Endothelial cell of umbilical vein (primary cell): ENCODE data around the gene TSHZ1. TPM values are rescaled to one million over a fixed set of nuclear protein-coding genes. Genes with fewer than 3 reads are reported as not detected.

Source experiments
- BruUV-seq: library from RNA; stranded (reverse); fragments of 400-500 nt; replicated peaks from 2 replicates; lab custom pipeline; 2021; lab: Mats Ljungman, UMichigan
- CTCF ChIA-PET: fragments of 300-600, 350-600 bp; sonication (Branson Sonifier 250); formaldehyde crosslinking; loops from one replicate; lab custom pipeline; 2021; ENCODE audit warnings: antibody characterized with exemption, inconsistent platforms; lab: Charles Lee
- POLR2A ChIA-PET: fragments of 300-600, 350-600 bp; sonication (Branson Sonifier 250); formaldehyde crosslinking; loops from one replicate; lab custom pipeline; 2021; ENCODE audit warnings: antibody characterized with exemption, inconsistent platforms; lab: Charles Lee
- DNase-seq: peaks from one replicate; pipeline ENCODE4 v3.0.0-alpha.2; 2011; ENCODE audit warnings: low read depth, low spot score
- FAIRE-seq: peaks from 2 replicates; lab custom pipeline; 2011; peaks lifted over from hg19 to GRCh38; lab: Jason Lieb, UNC
- H2AFZ ChIP-seq: 2 replicates; pipeline ENCODE4 v1.6.0; 2012; ENCODE audit warnings: low read depth, low read length, control low read depth, inconsistent platforms
- H3K27ac ChIP-seq: 2 replicates; pipeline ENCODE4 v1.5.1; 2011; ENCODE audit warnings: low read depth, mild to moderate bottlenecking, control low read depth, low read length, moderate library complexity; ENCODE audit not compliant: insufficient read depth
- H3K27me3 ChIP-seq, 2 experiments: 2 replicates each; pipeline versions ENCODE4 v1.6.0 to v1.6.1; 2011; ENCODE audit warnings: low read length in 2 of 2, mixed read lengths in 1 of 2; ENCODE audit not compliant: control insufficient read depth in 2 of 2, insufficient read depth in 2 of 2
- H3K36me3 ChIP-seq, 2 experiments: 2 replicates in 1 of 2; 3 replicates in 1 of 2; pipeline ENCODE4 v1.5.1; 2011; ENCODE audit warnings: low read length in 2 of 2, mild to moderate bottlenecking in 1 of 2, moderate library complexity in 1 of 2; ENCODE audit not compliant: control insufficient read depth in 2 of 2, insufficient read depth in 2 of 2; ENCODE audit errors: extremely low read depth in 1 of 2
- H3K4me1 ChIP-seq: 3 replicates; pipeline ENCODE4 v1.5.1; 2011; ENCODE audit warnings: mild to moderate bottlenecking, low read length; ENCODE audit not compliant: control insufficient read depth, insufficient read depth; ENCODE audit errors: extremely low read depth
- H3K4me2 ChIP-seq: 2 replicates; pipeline ENCODE4 v1.6.1; 2011; ENCODE audit warnings: low read length, control low read depth, mixed read lengths; ENCODE audit not compliant: insufficient read depth
- H3K4me3 ChIP-seq, 3 experiments: fragments of 200-600 bp in 1 of 3; sonication (generic), shearing (Covaris generic) in 1 of 3; replicated peaks in 1 of 3; 2 replicates each; pipeline ENCODE4 v1.5.1; 2011 to 2016; ENCODE audit warnings: control low read depth in 3 of 3, low read length in 3 of 3, mild to moderate bottlenecking in 2 of 3, inconsistent platforms in 1 of 3, low read depth in 1 of 3, moderate library complexity in 1 of 3; ENCODE audit not compliant: insufficient read depth in 1 of 3
- H3K79me2 ChIP-seq: 2 replicates; pipeline ENCODE4 v1.6.0; 2012; ENCODE audit warnings: low read length, inconsistent platforms; ENCODE audit not compliant: control insufficient read depth, insufficient read depth
- H3K9ac ChIP-seq: replicated peaks from 2 replicates; pipeline ENCODE3; 2011; ENCODE audit warnings: low read length, control low read depth; ENCODE audit not compliant: insufficient read depth; ENCODE audit errors: extremely low read depth
- H3K9me1 ChIP-seq: replicated peaks from 3 replicates; pipeline ENCODE4 v1.6.0; 2011; ENCODE audit warnings: mild to moderate bottlenecking, low read length; ENCODE audit not compliant: control insufficient read depth, insufficient read depth; ENCODE audit errors: extremely low read depth
- H3K9me3 ChIP-seq: replicated peaks from 2 replicates; pipeline ENCODE4 v1.5.1; 2012; ENCODE audit warnings: low read length, inconsistent platforms; ENCODE audit not compliant: control insufficient read depth, insufficient read depth
- H4K20me1 ChIP-seq: replicated peaks from 2 replicates; pipeline ENCODE3; 2011; ENCODE audit warnings: mild to moderate bottlenecking, low read length; ENCODE audit not compliant: control insufficient read depth, insufficient read depth; ENCODE audit errors: extremely low read depth
- EZH2 ChIP-seq: IDR thresholded peaks from 2 replicates; pipeline ENCODE4 v1.6.1; 2012; ENCODE audit warnings: borderline replicate concordance, low read depth, mild to moderate bottlenecking, moderate library complexity, low read length, inconsistent platforms; ENCODE audit not compliant: severe bottlenecking
- FOS ChIP-seq: IDR thresholded peaks from 2 replicates; pipeline ENCODE4 v1.6.1; 2011; ENCODE audit warnings: mild to moderate bottlenecking, low read length, moderate library complexity, borderline replicate concordance; ENCODE audit not compliant: insufficient read depth
- GATA2 ChIP-seq: IDR thresholded peaks from 2 replicates; pipeline ENCODE4 v1.7.0; 2011; ENCODE audit warnings: low read depth, mild to moderate bottlenecking, moderate library complexity, mixed read lengths, low read length; ENCODE audit not compliant: insufficient read length, insufficient read depth
- JUN ChIP-seq: IDR thresholded peaks from 2 replicates; pipeline ENCODE4 v1.6.1; 2011; ENCODE audit warnings: borderline replicate concordance, low read depth; ENCODE audit not compliant: insufficient read length, insufficient read depth
- MYC ChIP-seq: IDR thresholded peaks from one replicate; pipeline ENCODE4 v1.6.1; 2011; ENCODE audit warnings: mild to moderate bottlenecking, low read depth, low read length
- POLR2A ChIP-seq: IDR thresholded peaks from 2 replicates; pipeline ENCODE4 v1.6.1; 2012; ENCODE audit warnings: low read depth, mild to moderate bottlenecking, control low read depth, low read length
- POLR2AphosphoS5 ChIP-seq: IDR thresholded peaks from 2 replicates; pipeline ENCODE4 v1.6.1; 2012; ENCODE audit warnings: low read depth, mild to moderate bottlenecking, control low read depth, low read length, moderate library complexity; ENCODE audit not compliant: insufficient read depth
- dilution Hi-C: fragments of 300-500 bp; cut with MboI; formaldehyde crosslinking; loops from one replicate; pipeline ENCODE4 v1.15.0; 2019; ENCODE audit warnings: low sequenced_read_pairs; ENCODE audit not compliant: extremely low pct_ligation_motif_present
- intact Hi-C: fragments of 100-400 bp; cut with micrococcal nuclease; formaldehyde crosslinking; loops from one replicate; pipeline ENCODE4 v1.10.0; 2022
- polyA plus RNA-seq, 4 experiments: library from polyadenylated mRNA; depleted of rRNA in 3 of 4; stranded (reverse) in 3 of 4; unstranded in 1 of 4; fragments of >200 nt; gene quantifications; 2 replicates each; pipeline versions ENCODE4 v1.2.1 to v1.2.3, GENCODE V29; 2011 to 2012; ENCODE audit warnings: missing spikeins in 1 of 4
- total RNA-seq: library from RNA; stranded (reverse); gene quantifications from 2 replicates; pipeline ENCODE4 v1.2.3, GENCODE V29; 2021
- TF ChIP-seq, protein P1 (sequence below), 2 donors: IDR thresholded peaks; 1 replicate in 1 of 2; 2 replicates in 1 of 2; pipeline ENCODE4 v1.5.1; 2011; ENCODE audit warnings: low read length in 2 of 2, mild to moderate bottlenecking in 2 of 2, moderate library complexity in 2 of 2, control low read depth in 1 of 2, inconsistent platforms in 1 of 2, low read depth in 1 of 2; ENCODE audit not compliant: insufficient read depth in 1 of 2; ENCODE audit errors: extremely low read depth in 1 of 2
- TF ChIP-seq, protein P2 (sequence below): IDR thresholded peaks from 2 replicates; pipeline ENCODE4 v1.6.1; 2011; ENCODE audit not compliant: insufficient read depth, insufficient read length

TSHZ1 gene
- total and polyA plus RNA-seq, 2 donors (not counting 3 experiments of a cell fraction or from before 2014, with no cell fraction given) = 4.2 to 10.2 TPM

- Histone ChIP-seq H3K9me1 (no peaks in the 10 kb centered on the region), H3K4me1 (peaks cover 29% of the 10 kb centered on the region), H2AFZ (no peak overlapping the region), H3K9me3 (no peaks in the 10 kb centered on the region), H3K27ac (no peak overlapping the region), H4K20me1 (no peaks in the 10 kb centered on the region), H3K27me3 (no peaks in the 10 kb centered on the region), H3K79me2 (no peaks in the 10 kb centered on the region), H3K9ac (no peak overlapping the region), H3K36me3 (no peaks in the 10 kb centered on the region), H3K4me3 (no peak overlapping the region), H3K4me2 (no peak overlapping the region)
- DNase-seq = no peak
- intact Hi-C loops (no loop called here), dilution Hi-C loops (no loop called here)
- CTCF ChIA-PET = interaction anchor here (0.9 kb wide), 1 partner anchor 13 kb away, joined by 4 read pairs; no protein-coding TSS in a partner anchor
- no TSS peak for BruUV-seq
- no peak for FAIRE-seq
- POLR2A ChIA-PET = no interaction called here
- TF ChIP-seq EZH2 (no peak), POLR2AphosphoS5 (no peak), POLR2A (no peak), GATA2 (no peak), JUN (no peak), MYC (no peak), FOS (no peak)
- TF ChIP-seq, protein P1, sequence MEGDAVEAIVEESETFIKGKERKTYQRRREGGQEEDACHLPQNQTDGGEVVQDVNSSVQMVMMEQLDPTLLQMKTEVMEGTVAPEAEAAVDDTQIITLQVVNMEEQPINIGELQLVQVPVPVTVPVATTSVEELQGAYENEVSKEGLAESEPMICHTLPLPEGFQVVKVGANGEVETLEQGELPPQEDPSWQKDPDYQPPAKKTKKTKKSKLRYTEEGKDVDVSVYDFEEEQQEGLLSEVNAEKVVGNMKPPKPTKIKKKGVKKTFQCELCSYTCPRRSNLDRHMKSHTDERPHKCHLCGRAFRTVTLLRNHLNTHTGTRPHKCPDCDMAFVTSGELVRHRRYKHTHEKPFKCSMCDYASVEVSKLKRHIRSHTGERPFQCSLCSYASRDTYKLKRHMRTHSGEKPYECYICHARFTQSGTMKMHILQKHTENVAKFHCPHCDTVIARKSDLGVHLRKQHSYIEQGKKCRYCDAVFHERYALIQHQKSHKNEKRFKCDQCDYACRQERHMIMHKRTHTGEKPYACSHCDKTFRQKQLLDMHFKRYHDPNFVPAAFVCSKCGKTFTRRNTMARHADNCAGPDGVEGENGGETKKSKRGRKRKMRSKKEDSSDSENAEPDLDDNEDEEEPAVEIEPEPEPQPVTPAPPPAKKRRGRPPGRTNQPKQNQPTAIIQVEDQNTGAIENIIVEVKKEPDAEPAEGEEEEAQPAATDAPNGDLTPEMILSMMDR (IDR thresholded peaks at IDR 0.05; ENCODE audit: extremely low read depth in 1 of 2, insufficient read depth in 1 of 2, low read depth in 1 of 2, low read length in 2 of 2) = no peak
- TF ChIP-seq, protein P2, sequence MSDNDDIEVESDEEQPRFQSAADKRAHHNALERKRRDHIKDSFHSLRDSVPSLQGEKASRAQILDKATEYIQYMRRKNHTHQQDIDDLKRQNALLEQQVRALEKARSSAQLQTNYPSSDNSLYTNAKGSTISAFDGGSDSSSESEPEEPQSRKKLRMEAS = no peak
These were observed 67.0 kb downstream of the TSHZ1 start for GRCh38 chr18:75277610-75277928.
